ENCODE results near the gene DDX10.

DDX10 gene

GRCh38 chr11:108887436-108888238, 222.8 kb downstream of the DDX10 start:
- no peaks in the 10 kb centered on the region for H3K79me2 ChIP-seq (ENCODE audit: control insufficient read depth, low read length)
- no peak overlapping the region for H3K4me2 ChIP-seq (ENCODE audit: low read length)
- no peaks in the 10 kb centered on the region for H3K27me3 ChIP-seq (ENCODE audit: control insufficient read depth, low read length)
- H3K9me2 ChIP-seq (replicated peaks; ENCODE audit: control insufficient read depth, low read length): no peaks in the 10 kb centered on the region
- no peaks in the 10 kb centered on the region for H3K9me3 ChIP-seq (ENCODE audit: control insufficient read depth, insufficient read depth, low read length)
- no peaks in the 10 kb centered on the region for H3F3A ChIP-seq (ENCODE audit: control insufficient read depth, insufficient read depth)
- H4K20me1 ChIP-seq (ENCODE audit: control insufficient read depth, insufficient read depth, low read depth, low read length): no peaks in the 10 kb centered on the region
- no peak overlapping the region for H3K4me3 ChIP-seq (ENCODE audit: low read length)
- no peak overlapping the region for H3K27ac ChIP-seq (ENCODE audit: low read depth, low read length)
- H3K36me3 ChIP-seq (ENCODE audit: control insufficient read depth, low read length): no peaks in the 10 kb centered on the region
- TF ChIP-seq CTCF (IDR thresholded peaks at IDR 0.05; ENCODE audit: low read depth, low read length, poor library complexity, severe bottlenecking) (no peak), EZH2phosphoT487 (IDR thresholded peaks at IDR 0.05; ENCODE audit: borderline replicate concordance, low read length) (no peak)
- no peaks in the 10 kb centered on the region for H3K4me1 ChIP-seq (ENCODE audit: control insufficient read depth, low read length)

- no peaks in the 10 kb centered on the region for H3K9me2 ChIP-seq (replicated peaks; ENCODE audit: control insufficient read depth, low read length)
- no peaks in the 10 kb centered on the region for H3K27me3 ChIP-seq (ENCODE audit: control insufficient read depth, low read length)
- no peaks in the 10 kb centered on the region for H3K79me2 ChIP-seq (ENCODE audit: control insufficient read depth, low read length)
- no peaks in the 10 kb centered on the region for H4K20me1 ChIP-seq (ENCODE audit: control insufficient read depth, insufficient read depth, low read depth, low read length)
- H3K4me3 ChIP-seq (ENCODE audit: low read length): no peak overlapping the region
- H3K4me1 ChIP-seq (ENCODE audit: control insufficient read depth, low read length): peaks cover under 1% of the 10 kb centered on the region; the same call in 1 of the 2 replicates
- TF ChIP-seq CTCF (IDR thresholded peaks at IDR 0.05; ENCODE audit: low read depth, low read length, poor library complexity, severe bottlenecking) (no peak), EZH2phosphoT487 (IDR thresholded peaks at IDR 0.05; ENCODE audit: borderline replicate concordance, low read length) (no peak)
- H3K27ac ChIP-seq (ENCODE audit: low read depth, low read length): no peak overlapping the region
- H3F3A ChIP-seq (ENCODE audit: control insufficient read depth, insufficient read depth): no peaks in the 10 kb centered on the region
- no peaks in the 10 kb centered on the region for H3K36me3 ChIP-seq (ENCODE audit: control insufficient read depth, low read length)
- no peak overlapping the region for H3K4me2 ChIP-seq (ENCODE audit: low read length)
- H3K9me3 ChIP-seq (ENCODE audit: control insufficient read depth, insufficient read depth, low read length): no peaks in the 10 kb centered on the region
These were observed 225.7 kb downstream of the DDX10 start for GRCh38 chr11:108890482-108891105.

- no peaks in the 10 kb centered on the region for H3K27me3 ChIP-seq (ENCODE audit: control insufficient read depth, low read length)
These were observed 226.3 kb downstream of the DDX10 start for GRCh38 chr11:108891143-108891542.

More at GRCh38 chr11:108891143-108891542, 226.3 kb downstream of the DDX10 start:
- Histone ChIP-seq H4K20me1 (ENCODE audit: control insufficient read depth, insufficient read depth, low read depth, low read length) (no peaks in the 10 kb centered on the region), H3K27ac (ENCODE audit: low read depth, low read length) (no peak overlapping the region), H3K4me3 (ENCODE audit: low read length) (no peak overlapping the region), H3K9me3 (ENCODE audit: control insufficient read depth, insufficient read depth, low read length) (0 out of 2 replicates have a peak, but pooled peaks cover 1% of the 10 kb centered on the region), H3K4me1 (ENCODE audit: control insufficient read depth, low read length) (peaks cover 3% of the 10 kb centered on the region; the same call in 1 of the 2 replicates), H3K36me3 (ENCODE audit: control insufficient read depth, low read length) (no peaks in the 10 kb centered on the region), H3K4me2 (ENCODE audit: low read length) (no peak overlapping the region), H3F3A (ENCODE audit: control insufficient read depth, insufficient read depth) (no peaks in the 10 kb centered on the region), H3K79me2 (ENCODE audit: control insufficient read depth, low read length) (no peaks in the 10 kb centered on the region), H3K9me2 (replicated peaks; ENCODE audit: control insufficient read depth, low read length) (no peaks in the 10 kb centered on the region)
- no peak for TF ChIP-seq CTCF (IDR thresholded peaks at IDR 0.05; ENCODE audit: low read depth, low read length, poor library complexity, severe bottlenecking)

Data from DOHH2 (cell line).